DMS153 treated with DMSO at 0.1 percent for 48 hours (cell line): ENCODE measurements around the gene PCNP.
"Not testable (repeated sequence)": the region's sequence is repeated elsewhere in the genome, so short reads cannot be mapped to it uniquely, and the experiment has no call there.

ENCODE experiments used
- DNase-seq: peaks from one replicate; lab custom pipeline; 2025; ENCODE audit not compliant: unreplicated experiment; lab: John Stamatoyannopoulos, UW

PCNP gene

DNA sequence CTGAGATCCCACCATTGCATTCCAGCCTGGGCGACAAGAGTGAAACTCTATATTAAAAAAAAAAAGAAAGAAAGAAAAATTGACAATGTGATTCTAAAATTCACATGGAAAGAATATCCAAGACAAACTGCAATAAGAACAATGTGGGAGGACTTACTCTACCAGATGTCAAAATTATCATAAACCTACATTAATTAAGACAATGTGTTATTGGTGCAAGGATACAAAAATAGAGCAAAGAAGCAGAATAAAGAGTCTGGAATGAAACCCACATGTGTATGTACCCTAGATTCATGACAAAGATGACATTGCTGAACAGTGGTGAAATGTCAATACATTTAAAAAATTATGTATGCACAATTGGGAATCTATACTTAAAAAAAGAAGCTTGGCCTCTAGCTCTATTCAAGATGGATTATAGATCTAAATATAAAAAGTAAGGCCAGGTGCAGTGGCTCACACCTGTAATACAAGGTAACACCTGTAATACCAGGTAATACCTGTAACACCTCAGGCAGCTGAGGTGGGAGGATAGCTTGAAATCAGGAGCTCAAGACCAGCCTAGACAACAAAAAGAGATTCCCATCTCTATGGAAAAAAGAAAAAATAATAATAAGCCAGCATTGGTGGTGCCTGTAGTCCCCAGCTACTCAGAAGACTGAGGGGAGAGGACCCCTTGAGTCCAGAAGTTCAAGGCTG is 57.3 kb downstream of the PCNP start:
- DNase-seq: no peak

DNA sequence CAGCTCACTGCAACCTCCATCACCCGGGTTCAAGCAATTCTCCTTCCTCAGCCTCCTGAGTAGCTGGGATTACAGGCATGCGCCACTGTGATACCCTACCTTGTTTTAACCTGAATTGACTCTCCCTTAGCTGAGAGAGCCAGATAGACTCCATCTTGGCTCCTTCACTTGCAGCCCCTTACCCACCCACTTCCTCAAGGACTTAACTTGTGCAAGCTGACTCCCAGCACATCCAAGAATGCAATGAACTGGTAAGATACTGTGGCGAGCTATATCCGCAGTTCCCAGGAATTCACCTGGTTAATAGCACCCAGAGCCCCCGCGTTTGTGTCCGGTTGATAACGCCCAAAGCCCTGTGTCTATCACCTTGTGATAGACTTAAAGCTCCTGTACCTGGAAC is 58.0 kb downstream of the PCNP start:
- DNase-seq: not testable (repeated sequence)

DNA sequence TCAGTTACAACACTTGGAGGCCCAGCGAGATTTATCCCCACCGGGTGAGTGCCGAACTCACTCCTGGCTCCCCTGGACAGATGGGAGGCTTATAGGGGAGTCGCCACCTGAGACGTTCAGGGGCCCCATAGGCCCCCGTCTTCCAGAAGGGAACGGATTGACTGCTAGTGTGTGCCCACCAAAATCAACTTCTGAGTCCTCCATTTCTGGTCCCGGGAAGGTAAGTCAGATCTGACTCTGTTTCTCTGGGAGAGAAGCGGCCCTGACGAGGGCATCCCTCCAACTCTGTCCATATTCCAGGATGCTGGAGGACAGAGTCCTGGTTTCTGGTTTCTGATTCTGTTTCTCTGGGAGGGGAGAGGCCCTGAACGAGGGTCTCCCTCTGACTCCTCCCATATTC is 58.6 kb downstream of the PCNP start:
- DNase-seq: no peak

DNA sequence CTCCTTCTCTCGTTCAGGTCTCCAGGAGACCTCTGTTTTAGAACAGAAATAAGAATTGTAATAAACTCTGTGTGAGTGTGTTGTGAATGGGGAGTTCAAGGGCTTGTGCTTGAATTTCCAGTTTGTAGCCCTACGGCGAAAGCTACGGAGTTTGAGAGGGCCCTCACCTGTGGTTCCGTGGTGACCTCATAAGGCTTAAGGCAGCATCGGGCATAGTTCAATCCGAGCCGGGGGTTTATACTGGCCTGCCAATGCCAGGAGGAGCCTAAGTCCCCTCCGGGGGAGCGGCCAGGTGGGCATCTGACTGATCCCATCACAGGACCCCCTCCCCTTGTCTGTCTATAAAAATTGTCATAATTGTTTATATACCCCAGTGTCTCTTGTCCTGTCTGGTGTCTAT is 59.2 kb downstream of the PCNP start:
- no peak for DNase-seq

DNA sequence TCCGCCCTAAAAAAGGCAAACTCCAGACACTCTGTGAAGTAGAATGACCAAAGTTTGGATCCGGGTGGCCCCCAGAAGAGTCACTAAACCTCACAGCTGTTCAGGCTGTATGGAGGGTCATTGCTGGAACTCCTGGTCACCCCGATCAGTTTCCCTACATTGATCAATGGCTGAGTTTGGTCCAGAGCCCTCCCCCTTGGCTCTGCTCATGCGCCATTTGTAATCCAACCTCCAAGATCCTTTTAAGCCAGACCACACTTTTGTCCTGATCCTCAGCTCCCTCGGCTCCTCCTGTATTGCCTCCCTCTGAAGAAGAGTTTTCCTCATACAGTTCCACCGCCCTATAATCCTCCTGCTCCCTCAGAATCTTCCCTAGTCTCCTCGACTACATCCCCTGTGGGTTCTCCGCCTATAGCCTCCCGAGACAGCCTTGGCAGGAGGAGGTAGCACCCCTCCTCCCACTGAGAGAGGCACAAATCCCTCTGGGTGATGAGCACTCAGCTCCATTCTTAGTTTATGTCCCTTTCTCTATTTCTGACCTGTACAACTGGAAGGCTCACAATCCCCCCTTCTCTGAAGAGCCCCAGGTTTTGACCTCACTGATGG is 60.7 kb downstream of the PCNP start:
- DNase-seq: no peak

DNA sequence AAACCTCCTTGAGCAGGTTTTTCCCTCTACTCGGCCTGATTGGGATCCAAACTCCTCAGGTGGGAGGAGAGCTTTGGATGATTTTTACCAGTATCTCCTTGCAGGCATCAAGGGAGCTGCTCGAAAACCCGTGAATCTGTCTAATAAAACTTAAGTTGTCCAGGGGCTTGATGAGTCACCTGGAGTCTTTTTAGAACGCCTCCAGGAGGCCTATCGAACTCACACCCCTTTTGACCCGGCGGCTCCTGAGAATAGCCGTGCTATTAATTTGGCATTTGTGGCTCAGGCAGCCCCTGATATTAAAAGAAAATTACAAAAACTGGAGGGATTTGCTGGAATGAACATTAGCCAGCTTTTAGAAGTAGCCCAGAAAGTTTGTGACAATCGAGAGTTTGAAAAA is 61.4 kb downstream of the PCNP start:
- no peak for DNase-seq

DNA sequence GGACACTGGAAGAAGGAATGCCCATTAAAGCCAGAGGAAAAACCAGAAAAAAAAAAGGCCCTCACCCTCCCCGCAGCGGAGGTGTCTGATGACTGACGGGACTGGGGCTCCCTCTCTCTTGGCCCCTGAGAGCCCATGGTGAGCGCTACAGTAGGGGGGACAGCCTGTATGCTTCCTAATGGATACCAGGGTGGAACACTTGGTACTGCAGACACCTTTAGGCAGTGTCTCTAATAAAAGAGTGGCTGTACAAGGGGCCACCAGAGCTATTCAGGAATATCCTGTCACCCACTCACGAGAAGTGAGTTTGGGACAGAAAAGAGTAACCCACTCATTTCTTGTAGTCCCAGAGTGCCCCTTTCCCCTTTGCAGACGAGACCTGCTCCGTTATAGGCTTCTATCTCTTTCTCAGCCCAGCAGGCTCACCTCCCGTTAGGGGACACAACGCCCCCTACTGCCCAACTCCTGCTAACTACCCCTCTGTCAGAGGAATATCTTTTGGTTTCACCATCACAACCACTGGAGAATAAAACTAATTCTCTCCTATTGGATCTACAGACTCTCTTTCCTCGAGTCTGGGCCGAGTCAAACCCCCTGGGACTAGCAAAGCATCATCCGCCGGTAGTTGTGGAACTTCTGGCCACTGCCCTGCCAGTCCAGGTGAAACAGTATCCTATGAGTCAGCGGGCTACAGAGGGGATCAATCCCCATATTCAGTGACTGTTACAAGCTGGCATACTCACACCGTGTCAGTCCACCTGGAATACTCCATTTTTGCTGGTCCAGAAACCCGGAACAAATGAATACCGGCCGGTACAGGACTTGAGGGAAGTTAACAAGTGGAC is 62.2 kb downstream of the PCNP start:
- no peak for DNase-seq

DNA sequence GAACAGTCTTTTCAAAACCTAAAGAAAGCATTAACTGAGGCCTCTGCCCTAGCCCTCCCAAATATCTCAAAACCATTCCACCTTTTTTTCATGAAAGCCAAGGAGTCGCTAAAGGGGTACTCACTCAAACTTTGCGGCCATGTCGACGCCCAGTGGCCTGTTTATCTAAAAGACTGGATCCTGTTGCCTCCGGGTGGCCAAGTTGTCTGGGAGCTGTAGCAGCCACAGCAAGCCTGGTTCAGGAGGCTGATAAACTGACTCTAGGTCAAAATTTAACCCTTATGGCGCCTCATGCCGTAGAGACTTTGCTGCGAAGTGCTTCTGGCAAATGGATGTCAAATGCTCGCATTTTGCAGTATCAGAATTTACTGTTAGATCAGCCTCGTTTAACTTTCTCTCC is 63.5 kb downstream of the PCNP start:
- no peak for DNase-seq

DNA sequence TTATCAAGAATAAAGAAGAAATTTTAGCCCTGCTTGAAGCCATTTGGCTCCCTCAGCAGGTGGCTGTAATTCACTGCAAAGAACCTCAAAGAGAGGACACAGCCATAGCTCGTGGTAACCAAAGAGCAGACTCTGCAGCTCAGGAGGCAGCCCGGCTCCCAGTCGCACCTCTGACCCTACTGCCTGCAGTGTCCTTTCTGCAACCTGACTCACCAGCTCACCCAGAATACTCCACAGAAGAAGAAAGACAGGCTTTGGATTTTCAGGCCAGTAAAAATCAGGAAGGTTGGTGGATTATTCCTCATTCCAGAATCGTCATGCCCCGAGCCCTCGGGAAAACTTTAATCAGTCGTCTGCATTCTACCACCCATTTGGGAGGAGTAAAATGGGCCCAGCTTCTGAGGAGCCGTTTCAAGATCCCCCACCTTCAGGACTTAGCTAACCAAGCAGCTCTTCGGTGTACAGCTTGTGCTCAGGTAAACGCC is 64.3 kb downstream of the PCNP start:
- no peak for DNase-seq

DNA sequence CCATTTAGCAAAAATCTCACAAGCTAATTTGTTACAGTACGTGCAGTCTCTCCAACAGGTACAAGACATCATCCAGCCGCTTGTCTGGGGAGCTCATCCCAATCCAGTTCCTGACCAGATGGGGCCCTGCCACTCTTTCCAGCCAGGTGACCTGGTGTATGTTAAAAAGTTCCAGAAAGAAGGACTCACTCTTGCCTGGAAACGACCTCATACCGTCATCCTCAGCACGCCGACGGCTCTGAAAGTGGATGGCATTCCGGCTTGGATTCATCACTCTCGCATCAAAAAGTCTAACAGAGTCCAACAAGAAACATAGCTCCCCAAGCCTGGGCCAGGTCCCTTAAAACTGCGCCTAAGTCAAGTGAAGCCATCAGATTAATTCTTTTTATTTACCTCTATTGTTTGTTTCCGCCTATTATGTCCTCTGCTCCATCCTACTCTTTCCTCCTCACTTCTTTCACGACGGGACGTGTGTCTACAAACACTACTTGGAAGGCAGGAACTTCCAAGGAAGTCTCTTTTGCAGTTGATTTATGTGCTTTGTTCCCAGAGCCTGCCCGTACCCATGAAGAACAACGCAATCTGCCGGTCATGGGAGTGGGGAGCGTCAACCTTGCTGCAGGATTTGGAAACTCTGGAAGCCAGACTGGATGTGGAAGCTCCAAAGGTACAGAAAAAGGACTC is 65.4 kb downstream of the PCNP start:
- DNase-seq: no peak

DNA sequence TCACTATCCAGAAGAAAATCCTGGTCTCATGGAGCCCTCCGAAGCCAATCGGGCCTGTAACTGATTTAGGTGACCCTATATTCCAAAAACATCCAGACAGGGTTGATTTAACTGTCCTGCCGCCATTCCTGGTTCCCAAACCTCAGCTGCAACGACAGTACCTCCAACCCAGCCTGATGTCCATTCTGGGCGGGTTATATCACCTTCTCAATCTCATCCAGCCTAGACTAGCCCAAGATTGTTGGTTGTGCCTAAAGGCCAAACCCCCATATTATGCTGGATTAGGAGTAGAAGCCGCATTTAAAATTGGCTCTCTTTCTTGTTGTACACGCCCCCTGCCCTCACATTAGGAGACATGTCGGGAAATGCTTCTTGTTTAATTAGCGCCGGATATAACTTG is 66.3 kb downstream of the PCNP start:
- no peak for DNase-seq

DNA sequence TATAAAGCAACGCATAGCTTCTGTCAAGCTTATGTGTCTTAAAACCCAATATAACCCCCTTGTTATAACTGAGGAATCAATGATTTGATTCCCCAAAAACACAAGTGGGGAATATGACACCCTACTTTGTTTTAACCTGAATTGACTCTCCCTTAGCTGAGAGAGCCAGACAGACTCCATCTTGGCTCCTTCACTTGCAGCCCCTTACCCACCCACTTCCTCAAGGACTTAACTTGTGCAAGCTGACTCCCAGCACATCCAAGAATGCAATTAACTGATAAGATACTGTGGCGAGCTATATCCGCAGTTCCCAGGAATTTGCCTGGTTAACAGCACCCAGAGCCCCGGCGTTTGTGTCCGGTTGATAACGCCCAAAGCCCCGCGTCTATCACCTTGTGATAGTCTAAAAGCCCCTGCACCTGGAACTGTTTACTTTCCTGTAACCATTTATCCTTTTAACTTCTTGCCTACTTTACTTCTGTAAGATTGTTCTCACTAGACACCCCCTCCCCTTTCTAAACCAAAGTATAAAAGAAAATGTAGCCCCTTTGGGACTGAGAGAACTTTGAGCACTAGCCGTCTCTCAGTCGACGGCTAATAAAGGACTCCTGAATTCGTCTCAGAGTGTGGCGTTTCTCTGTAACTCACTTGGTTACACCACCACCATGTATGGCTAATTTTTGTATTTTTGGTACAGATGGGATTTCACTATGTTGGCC is 67.6 kb downstream of the PCNP start:
- DNase-seq: not testable (repeated sequence)

DNA sequence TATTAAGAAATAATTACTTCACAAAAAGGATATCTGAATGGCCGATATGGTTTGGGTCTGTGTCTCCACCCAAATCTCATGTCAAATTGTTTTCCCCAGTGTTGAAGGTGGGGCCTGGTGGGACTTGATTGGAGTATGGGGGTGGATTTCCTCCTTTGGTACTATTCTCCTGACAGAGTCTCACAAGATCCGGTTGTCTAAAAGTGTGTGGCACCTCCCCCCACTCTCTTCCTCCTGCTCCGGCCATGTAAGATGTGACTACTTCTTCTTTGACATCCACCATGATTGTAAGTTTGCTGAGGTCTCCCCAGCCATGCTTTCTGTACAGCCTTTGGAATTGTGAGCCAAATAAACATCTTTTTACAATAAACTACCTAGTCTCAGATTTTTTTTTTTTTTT is 68.5 kb downstream of the PCNP start:
- no peak for DNase-seq

DNA sequence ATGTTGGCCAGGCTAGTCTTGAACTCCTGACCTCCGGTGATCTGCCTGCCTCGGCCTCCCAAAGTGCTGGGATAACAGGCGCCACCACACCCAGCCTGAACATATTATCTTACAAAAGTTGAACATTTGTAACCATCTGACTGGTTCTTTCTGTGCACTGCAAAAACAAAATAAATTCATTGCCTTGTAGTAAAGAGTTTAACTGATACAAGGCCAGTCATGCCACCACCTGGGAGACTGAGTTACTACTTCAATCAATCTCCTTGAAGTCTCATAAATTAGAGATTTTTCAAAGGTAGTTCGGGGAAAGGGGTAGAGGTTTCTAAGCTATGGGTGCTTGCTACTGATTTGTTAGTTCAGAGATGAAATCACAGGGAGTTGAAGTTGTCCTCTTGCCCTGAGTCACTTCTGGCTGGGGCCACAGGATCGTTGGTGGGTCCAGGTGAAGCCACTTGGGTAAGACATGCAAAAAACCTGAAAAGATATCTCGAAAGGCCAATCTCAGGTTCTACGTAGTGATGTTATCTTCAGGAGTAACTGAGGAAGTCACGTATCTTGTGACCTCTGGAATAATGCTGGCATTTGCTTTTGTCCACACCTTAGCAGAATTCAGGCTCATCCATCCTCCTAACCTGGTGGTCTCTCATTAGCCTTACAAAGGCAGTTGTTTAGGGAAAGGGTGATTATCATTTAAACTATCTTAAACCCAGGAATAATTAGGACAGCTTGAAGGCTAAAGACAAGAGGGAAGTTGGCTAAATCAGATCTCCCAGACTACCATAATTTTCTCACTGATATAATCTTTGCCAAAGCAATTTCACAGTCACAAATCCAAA is 69.2 kb downstream of the PCNP start:
- no peak for DNase-seq
